Lung microvascular endothelial cell (primary cell): ENCODE results near the gene JAKMIP1. TPM values are rescaled to one million over a fixed set of nuclear protein-coding genes. Genes with fewer than 3 reads are reported as not detected.
"Not testable (repeated sequence)": the region's sequence is repeated elsewhere in the genome, so short reads cannot be mapped to it uniquely, and the experiment has no call there.

Experiments
- DNase-seq, 2 donors: peaks; one replicate each; pipeline versions ENCODE4 v3.0.0 to v3.0.0-alpha.2; 2010; ENCODE audit warnings: low read depth in 2 of 2
- total RNA-seq: library from RNA; depleted of rRNA; stranded (reverse); fragments of >200 nt; gene quantifications from 2 replicates; pipeline ENCODE4 v1.2.1, GENCODE V29; 2014

Gene JAKMIP1
- total RNA-seq, 1 donor from 2014 or later = not detected

DNA sequence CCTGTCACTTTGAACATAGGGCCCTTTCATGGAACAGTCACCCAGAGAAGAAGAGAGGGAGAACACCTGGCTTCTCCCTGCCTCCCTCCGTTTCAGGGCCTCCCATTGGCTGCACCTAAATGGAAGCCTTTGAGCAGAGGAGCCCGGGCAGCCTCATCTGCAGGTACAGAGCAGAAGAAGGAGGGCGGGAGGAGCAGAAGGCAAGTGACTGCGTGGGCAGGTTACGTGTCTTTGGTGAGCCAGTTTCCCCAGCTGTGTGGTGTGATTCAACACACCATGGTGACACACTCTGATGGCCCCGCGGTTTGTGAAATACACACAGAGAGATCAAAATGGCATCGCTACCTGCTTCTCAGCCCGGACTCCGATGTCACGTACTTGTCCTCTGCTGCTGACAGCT lies 182.5 kb downstream of the JAKMIP1 start:
- no peak for DNase-seq

DNA sequence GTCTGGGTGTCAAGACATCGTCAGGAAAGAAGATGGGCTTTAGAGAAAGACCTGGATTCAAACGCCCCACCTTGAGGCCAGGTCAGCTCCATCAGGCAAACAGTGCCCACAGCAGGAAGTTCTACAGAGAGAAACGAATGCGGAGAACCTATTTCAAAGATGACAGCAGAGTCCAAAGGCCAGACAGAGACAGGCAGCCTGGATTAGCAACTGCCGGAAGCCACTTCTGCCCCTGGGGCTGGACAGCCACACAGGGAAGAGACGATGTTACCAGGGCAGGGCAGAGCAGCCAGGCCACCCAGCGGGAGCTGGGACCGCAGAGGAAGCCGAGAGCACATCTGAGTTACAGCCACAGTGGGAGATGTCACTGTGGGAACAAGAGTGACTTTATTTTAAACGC lies 183.3 kb downstream of the JAKMIP1 start:
- no peak for DNase-seq

DNA sequence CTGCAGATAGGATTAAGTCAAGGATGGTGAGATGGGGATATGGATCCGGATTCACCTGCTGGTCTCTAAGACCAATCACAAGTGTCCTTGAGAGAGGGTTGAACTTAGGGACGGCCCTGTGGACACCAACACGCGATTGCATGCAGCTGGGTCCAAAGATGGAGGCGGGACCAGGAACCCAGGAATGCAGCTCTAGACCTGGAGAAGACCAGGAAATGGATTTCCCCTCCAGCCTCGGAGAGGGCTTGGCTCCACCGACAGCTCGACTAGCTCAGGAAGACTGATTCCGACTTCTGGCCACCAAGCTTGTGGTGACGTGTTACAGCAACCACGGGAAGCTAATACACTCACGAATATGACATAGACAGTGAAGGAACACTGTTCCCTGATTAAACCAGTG lies 186.8 kb downstream of the JAKMIP1 start:
- no peak for DNase-seq

DNA sequence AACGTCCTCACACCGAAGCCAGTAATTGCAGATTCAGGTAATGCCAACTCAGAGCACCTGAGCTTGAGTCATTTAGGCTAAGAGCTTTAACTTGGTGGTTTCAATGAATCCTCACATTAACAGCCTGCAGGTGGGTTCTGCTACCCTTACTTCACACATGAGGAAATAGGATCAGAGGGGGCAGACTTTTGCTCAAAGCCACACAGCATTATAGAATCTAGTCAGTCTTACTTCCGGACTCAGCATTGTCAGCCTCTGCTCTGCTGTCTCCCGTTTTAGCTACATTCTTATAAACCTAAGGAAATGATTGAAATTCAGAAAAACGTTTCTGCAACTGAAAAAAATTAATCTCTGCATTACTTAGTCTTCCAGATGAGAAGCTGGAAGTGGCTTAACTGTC lies 188.1 kb downstream of the JAKMIP1 start:
- DNase-seq = no peak

GRCh38 chr4:6011686-6012085 lies 188.7 kb downstream of the JAKMIP1 start:
- DNase-seq = peak; percentile 21 to 63

DNA sequence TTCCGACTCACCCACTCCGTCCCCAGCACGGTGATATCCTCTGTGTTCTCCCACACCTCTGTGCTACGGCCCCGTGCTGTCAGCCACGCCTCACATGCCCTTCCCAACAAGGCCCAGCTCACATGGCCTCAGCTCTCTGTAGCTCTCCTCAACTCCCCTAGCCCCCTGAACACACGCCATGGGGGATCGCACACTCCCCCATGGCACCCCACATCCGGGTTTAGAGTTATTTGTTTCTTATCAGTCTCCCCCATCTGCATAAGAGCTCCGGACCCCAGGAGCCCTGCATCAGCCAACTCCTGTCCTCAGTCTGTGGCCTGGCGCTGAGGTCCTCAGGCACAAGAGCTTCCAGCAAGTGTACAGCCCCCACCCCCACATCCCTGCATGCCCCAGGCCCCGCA lies 189.1 kb downstream of the JAKMIP1 start:
- DNase-seq = no peak

DNA sequence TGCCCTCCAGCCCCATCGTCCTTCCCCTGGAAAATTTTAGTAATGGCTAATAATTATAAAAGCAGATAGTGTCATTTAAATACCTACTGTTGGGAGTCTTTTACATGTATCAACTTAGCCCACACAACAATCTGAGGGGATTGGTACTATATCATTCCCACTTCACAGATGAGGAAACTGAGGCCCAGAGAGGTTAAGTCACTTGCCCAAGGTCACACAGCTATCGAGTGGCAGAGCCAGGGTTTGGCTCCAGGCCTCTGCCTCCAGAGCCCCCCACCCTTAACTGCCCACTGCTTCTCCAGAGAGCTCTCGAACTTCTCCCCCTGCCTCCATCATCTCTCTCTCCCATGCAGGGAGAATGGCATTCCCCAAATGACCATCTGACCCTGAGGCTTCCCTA lies 189.6 kb downstream of the JAKMIP1 start:
- DNase-seq = no peak

DNA sequence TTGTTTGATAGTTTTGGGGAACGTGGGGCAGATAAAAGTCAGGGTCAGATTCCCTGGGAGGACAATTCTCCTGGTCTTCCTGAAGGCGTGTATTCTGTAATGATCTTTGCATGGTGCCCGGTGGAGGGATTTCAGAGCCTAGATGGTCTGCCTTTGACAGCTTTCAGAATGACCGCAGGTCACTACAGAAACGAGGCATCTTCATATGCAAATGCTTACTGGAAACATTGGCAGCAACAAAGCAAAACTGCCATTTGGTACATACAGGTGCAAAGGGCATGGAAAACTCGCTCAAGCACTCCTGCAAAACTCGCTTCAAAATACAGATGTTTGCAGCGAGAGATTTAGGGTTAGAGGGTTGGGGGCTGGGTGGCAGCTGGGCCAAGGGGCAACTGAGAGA lies 190.9 kb downstream of the JAKMIP1 start:
- no peak for DNase-seq

- DNase-seq = no peak
Measured at GRCh38 chr4:6008766-6009385, 191.5 kb downstream of the JAKMIP1 start.

DNA sequence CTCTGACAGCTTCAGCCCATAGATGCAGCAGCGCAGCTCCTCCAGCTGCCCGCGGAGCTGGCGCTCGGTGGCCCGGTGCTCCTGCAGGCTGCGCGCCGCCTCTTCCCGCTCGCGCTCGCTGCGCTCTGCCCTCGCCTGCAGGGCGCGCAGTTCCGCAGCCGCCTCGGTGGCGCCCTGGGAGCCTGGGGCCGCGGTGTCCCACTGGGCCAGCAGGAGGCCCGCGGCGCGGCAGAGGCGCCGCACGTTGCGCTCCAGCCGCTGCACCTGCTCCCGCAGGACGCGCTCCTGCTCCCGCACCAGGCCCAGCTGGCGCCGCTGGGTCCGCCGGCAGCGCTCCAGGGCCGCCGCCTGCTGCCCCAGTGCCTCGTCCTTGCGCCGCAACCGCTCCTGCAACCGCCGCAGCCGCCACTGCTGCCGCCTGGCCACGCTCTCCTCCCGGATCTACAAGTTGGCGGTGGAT lies 192.2 kb downstream of the JAKMIP1 start:
- DNase-seq = peak in 1 of 2 donors; percentile 43

DNA sequence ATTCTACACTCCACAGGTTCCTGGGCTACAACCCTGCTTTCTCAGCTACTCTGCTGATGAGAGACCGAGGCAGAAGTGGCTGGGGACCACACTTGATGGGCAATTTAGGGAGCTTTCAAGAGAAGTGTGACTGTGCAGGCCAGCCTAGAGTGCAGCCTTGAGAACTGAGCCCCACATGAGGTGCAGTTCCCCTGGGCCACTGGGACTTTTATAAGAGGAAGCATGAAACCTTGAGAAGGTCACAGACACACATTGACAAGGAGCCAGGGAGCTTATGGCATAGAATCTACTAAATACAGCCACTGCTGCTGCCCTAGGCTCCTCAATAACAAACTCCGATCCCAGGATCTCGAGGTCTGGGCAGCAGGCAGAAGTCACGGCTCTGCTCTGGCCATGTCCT lies 195.2 kb downstream of the JAKMIP1 start:
- DNase-seq = no peak

- not testable (repeated sequence) for DNase-seq
Measured at GRCh38 chr4:6003485-6003884, 196.9 kb downstream of the JAKMIP1 start.

DNA sequence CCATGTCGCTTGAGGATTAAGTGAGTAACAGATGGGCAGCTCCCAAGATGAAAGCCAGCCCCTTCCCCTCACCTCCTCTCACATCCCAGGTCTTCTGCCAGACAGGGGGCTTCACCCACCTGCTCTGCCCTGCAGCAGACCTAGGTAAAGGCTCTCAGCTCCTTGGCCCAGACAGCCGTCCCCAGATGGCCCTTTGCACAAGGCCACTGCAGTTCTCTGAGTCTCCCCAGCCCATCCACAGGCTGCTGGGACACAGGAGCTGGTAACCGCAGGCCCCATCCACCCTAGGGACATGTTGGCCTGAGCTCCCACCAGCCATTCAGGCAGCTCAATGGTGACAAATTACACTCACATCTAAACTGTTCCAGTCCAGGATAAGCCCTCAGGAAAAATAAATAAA lies 197.4 kb downstream of the JAKMIP1 start:
- no peak for DNase-seq

DNA sequence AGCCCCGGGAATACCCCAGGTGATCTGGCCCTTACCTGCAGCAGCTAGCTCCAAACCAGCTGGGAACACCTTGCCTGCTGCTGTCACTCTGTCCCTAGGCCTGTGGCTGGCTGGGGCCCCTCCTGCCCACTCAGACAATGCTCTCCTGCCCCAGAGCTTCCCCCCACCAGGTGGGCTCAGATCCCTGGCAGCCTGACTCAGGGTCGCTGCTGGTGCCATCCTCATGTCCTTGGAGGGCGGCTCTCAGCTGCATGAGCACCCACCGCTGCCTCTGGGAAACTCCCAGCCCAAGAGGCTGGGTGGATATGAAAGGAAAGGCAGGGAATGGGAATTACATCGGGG lies 197.9 kb downstream of the JAKMIP1 start:
- DNase-seq = no peak

- no peak for DNase-seq
Measured at GRCh38 chr4:6001680-6002491, 198.5 kb downstream of the JAKMIP1 start.

- no peak for DNase-seq
Measured at GRCh38 chr4:5999830-6000365, 200.5 kb downstream of the JAKMIP1 start.

DNA sequence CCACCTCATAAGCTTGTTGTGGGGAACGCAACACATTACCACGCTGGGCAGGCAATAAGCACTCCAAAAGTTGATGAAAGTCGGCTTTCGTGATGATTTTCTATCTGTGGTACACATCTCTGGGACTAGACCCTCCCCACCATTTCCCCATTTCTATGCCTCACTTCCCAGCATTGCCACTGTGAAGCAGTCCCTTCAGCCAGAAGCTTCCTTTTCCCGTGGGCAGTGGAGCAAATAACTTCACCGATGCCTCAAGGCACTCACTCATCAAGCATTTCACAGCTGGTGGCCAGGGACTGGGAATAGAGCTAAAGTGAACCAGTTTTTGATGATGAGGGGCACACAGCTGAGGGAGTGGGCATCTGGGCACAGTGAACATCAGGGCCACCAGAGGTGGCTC lies 201.0 kb downstream of the JAKMIP1 start:
- DNase-seq = no peak

DNA sequence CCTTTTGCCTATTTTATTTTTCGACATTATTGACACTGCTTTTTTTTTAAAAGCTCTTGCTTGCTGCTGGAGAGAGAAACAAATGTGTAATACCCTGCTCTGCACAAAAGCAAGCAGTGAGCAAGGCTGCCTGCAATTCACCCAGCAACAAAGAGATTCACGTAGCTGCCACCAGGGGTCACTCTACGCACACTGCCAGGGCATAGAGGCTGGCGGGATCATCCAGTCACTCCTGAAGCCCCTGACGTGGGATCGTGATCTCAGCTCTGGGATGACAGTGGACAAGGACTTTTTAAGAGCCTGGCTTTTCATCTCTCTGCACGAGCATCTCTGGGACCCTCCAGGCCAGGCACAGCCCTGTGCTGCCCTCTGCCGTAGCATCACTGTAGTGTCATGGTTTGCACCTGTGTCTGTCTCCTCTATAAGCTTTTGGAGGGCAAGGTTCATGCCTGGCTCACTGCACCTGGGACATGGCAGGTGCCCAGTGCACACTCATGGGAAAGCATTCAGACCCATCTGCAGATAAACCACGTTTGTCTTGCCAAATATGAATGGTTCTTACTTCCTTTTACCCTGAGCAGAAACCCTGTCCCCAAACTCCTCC lies 201.9 kb downstream of the JAKMIP1 start:
- peak; percentile 70 to 86 for DNase-seq

DNA sequence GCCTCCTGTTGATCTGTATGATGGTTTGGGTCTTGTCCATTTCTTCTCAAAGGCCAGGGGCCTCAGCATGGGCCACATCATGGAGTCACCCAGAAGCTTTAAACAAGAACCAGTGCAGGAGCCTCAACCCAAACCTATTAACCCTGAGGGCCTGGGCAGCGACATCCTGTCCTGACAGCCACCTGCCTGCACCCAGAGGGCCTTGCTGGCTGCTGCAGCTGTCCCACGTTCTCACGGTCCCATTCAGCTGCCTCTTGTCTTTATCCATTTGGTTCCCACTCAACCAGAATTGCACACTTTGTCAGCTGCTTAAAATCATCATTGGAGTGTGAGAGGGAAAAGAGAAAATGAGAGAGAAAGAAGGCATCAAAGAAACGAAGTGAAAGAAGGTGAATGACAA lies 203.7 kb downstream of the JAKMIP1 start:
- DNase-seq = no peak

DNA sequence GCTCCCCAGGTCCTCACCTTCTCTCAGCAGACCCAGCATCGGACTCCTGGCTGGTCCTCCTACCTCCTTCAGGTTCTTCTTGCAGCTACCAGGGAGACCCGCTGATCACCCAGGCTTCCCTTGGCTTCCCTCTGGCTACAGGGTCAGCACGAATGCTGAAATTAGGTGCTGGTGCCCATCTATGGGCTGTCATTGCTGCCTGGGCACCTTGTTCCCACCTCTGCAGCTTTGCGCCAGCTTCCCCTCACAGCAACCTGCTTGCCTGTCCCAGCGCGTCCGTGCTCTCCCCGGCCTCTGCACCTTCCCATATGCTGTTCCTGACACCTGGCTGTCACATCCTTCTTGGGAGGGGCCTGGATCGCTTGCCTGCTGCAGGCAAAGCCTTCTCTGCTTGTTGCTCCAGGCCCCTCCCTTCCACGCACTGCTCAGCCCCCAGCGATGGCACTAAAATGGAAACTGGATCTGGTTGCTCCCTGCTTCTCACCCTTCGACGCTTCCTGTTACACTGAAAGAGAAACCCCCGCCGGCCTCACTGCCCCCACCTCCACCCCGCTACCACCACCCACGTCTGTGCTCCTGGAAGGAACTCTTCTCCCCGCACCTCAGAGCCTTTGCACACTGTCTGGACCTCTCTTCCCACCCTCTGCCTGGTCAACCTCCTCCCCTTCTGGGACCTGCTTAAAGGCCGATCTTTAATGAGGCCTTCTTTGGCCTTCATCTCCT lies 204.3 kb downstream of the JAKMIP1 start:
- no peak for DNase-seq

- no peak for DNase-seq
Measured at GRCh38 chr4:5993876-5994811, 206.2 kb downstream of the JAKMIP1 start.
